ENCODE results near the gene UFM1. TPM values are rescaled to one million over a fixed set of nuclear protein-coding genes. Genes with fewer than 3 reads are reported as not detected.
"Not testable (repeated sequence)": the region's sequence is repeated elsewhere in the genome, so short reads cannot be mapped to it uniquely, and the experiment has no call there.

The UFM1 gene
- total RNA-seq, 2 donors from 2014 or later = 40.9 to 87.4 TPM

DNA sequence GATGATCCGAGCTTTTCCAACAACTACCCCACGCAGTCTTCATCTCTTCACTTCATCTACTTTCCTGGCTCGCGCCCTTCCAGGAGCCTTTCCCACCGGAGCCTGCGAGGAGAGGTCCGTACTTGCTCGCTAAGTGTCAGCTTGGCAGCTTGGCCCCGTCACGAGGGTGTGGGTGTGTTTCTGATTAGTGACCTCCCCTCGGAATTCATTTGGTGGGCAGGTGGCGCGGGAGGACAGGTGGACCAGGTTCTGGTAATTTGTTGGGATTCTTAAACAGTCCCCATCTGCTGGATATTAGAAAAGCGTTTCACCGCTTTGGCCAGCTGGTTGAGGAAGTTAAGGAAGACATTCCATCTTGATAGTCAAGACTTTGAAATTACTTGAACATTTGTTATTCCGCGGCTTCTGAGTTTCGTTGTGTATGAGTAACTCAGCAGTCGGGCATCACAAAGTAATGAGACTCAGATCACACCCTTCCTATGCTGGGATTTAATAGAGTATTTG is 515 bp downstream of the UFM1 start:
- TF ChIP-seq CTCF (IDR thresholded peaks at IDR 0.05) = no peak
- peak; percentile 32 for DNase-seq (ENCODE audit: low spot score)
- H3K4me1 ChIP-seq (ENCODE audit: control insufficient read depth in 1 of 2, low read depth in 2 of 2) = peaks cover 29 to 37% of the 10 kb centered on the region in 2 donors
- peak overlapping the region; percentile 82 to 85 for H3K27ac ChIP-seq
- H3K27me3 ChIP-seq (replicated peaks; ENCODE audit: insufficient read depth) = no peaks in the 10 kb centered on the region
- H3K36me3 ChIP-seq = peaks cover 6% of the 10 kb centered on the region
- peak overlapping the region; percentile 95 for H3K4me3 ChIP-seq
- H3K9me3 ChIP-seq = no peaks in the 10 kb centered on the region
- ATAC-seq (ENCODE audit: insufficient number of reproducible peaks, low FRiP score, low read depth) = no peak

GRCh38 chr13:38355595-38356119 is 6.0 kb downstream of the UFM1 start:
- peaks cover 9% of the 10 kb centered on the region for H3K36me3 ChIP-seq
- DNase-seq (ENCODE audit: low spot score) = no peak

GRCh38 chr13:38358684-38359083 is 9.0 kb downstream of the UFM1 start:
- Histone ChIP-seq H3K4me3 (no peak overlapping the region), H3K36me3 (peaks cover 7% of the 10 kb centered on the region), H3K27ac (no peak overlapping the region), H3K27me3 (replicated peaks; ENCODE audit: insufficient read depth) (no peaks in the 10 kb centered on the region), H3K4me1 (ENCODE audit: control insufficient read depth in 1 of 2, low read depth in 2 of 2) (peaks cover 1 to 6% of the 10 kb centered on the region in 2 donors), H3K9me3 (no peaks in the 10 kb centered on the region)
- no peak for DNase-seq (ENCODE audit: low spot score)
- TF ChIP-seq CTCF (IDR thresholded peaks at IDR 0.05) = no peak
- ATAC-seq (ENCODE audit: insufficient number of reproducible peaks, low FRiP score, low read depth) = no peak

More at GRCh38 chr13:38355595-38356119, 6.0 kb downstream of the UFM1 start:
- no peak for ATAC-seq (ENCODE audit: insufficient number of reproducible peaks, low FRiP score, low read depth)
- no peak overlapping the region for H3K27ac ChIP-seq
- peaks cover 21 to 34% of the 10 kb centered on the region in 2 donors for H3K4me1 ChIP-seq (ENCODE audit: control insufficient read depth in 1 of 2, low read depth in 2 of 2)
- no peak for TF ChIP-seq CTCF (IDR thresholded peaks at IDR 0.05)
- no peaks in the 10 kb centered on the region for H3K27me3 ChIP-seq (replicated peaks; ENCODE audit: insufficient read depth)
- H3K4me3 ChIP-seq = no peak overlapping the region
- no peaks in the 10 kb centered on the region for H3K9me3 ChIP-seq

DNA sequence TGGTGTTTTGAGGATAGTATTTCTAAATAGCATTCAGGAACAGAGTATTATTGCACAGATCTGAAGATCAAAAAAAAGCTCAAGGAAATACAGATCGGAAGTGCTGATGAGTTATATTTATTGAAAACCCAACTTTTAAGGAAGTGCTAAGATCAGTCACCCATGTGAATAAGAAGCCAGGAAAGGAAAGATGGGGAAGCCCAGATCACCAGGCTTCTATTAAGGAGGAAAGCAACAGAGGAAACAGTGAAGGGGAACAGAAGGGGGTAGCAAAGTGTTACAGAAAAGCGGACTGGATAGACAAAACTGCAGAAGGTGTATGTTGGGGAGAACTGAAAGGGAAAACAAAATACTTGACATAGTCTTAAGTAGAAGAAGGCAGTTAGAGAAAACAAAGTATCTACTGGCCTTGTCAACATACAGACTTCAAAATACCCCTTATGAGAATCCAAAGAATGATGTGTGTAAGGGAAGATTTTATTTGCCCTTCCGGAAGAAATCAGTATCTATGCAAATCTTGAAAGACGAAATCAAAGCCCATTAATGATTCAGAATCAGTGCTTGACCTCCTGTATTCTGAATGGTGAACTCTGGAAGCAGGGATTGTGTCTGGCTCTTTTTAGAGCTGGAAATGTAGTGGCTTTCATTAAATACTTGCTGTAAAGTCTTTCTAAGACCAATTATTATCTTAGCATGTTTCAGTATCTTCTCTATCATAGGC is 12.1 kb downstream of the UFM1 start:
- Histone ChIP-seq H3K4me1 (ENCODE audit: control insufficient read depth in 1 of 2, low read depth in 2 of 2) (no peaks in the 10 kb centered on the region), H3K9me3 (no peaks in the 10 kb centered on the region), H3K4me3 (no peak overlapping the region), H3K36me3 (peaks cover 3% of the 10 kb centered on the region), H3K27ac (no peak overlapping the region), H3K27me3 (replicated peaks; ENCODE audit: insufficient read depth) (no peaks in the 10 kb centered on the region)
- no peak for ATAC-seq (ENCODE audit: insufficient number of reproducible peaks, low FRiP score, low read depth)
- DNase-seq (ENCODE audit: low spot score) = no peak
- no peak for TF ChIP-seq CTCF (IDR thresholded peaks at IDR 0.05)

- ATAC-seq (ENCODE audit: insufficient number of reproducible peaks, low FRiP score, low read depth) (no peak), DNase-seq (ENCODE audit: low spot score) (no peak)
- H3K4me3 ChIP-seq = no peak overlapping the region
- H3K27ac ChIP-seq = no peak overlapping the region
- no peak for TF ChIP-seq CTCF (IDR thresholded peaks at IDR 0.05)
- H3K27me3 ChIP-seq (replicated peaks; ENCODE audit: insufficient read depth) = no peaks in the 10 kb centered on the region
- H3K36me3 ChIP-seq = no peaks in the 10 kb centered on the region
- H3K4me1 ChIP-seq (ENCODE audit: control insufficient read depth in 1 of 2, low read depth in 2 of 2) = no peaks in the 10 kb centered on the region
- no peaks in the 10 kb centered on the region for H3K9me3 ChIP-seq
Observed at GRCh38 chr13:38363219-38363618, 13.6 kb downstream of the UFM1 start.

DNA sequence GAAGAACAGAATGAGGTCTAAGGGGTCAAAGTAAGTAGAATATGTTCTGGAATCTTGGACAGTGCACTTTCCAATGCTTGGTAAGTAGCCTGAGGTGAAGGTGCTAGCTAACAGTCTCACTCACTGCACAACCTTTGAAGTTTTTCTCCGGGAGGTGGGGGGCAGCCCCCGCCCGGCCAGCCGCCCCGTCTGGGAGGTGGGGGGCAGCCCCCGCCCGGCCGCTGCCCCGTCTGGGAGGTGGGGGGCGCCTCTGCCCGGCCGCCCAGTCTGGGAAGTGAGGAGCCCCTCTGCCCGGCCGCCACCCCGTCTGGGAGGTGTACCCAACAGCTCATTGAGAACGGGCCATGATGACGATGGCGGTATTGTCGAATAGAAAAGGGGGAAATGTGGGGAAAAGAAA is 14.1 kb downstream of the UFM1 start:
- H3K4me3 ChIP-seq; H3K27me3 ChIP-seq (replicated peaks; ENCODE audit: insufficient read depth); DNase-seq (ENCODE audit: low spot score): not testable (repeated sequence)

More for the DNA sequence above, 14.1 kb downstream of the UFM1 start:
- ATAC-seq (ENCODE audit: insufficient number of reproducible peaks, low FRiP score, low read depth); H3K27ac ChIP-seq; H3K4me1 ChIP-seq (ENCODE audit: control insufficient read depth in 1 of 2, low read depth in 2 of 2); H3K9me3 ChIP-seq; H3K36me3 ChIP-seq: not testable (repeated sequence)

All from thoracic aorta (tissue), 2 donors.